ENCODE measurements around the gene FNDC4.
A peak's percentile ranks its signal among the peaks of the same experiment; 100 is the strongest.

The FNDC4 gene

DNA sequence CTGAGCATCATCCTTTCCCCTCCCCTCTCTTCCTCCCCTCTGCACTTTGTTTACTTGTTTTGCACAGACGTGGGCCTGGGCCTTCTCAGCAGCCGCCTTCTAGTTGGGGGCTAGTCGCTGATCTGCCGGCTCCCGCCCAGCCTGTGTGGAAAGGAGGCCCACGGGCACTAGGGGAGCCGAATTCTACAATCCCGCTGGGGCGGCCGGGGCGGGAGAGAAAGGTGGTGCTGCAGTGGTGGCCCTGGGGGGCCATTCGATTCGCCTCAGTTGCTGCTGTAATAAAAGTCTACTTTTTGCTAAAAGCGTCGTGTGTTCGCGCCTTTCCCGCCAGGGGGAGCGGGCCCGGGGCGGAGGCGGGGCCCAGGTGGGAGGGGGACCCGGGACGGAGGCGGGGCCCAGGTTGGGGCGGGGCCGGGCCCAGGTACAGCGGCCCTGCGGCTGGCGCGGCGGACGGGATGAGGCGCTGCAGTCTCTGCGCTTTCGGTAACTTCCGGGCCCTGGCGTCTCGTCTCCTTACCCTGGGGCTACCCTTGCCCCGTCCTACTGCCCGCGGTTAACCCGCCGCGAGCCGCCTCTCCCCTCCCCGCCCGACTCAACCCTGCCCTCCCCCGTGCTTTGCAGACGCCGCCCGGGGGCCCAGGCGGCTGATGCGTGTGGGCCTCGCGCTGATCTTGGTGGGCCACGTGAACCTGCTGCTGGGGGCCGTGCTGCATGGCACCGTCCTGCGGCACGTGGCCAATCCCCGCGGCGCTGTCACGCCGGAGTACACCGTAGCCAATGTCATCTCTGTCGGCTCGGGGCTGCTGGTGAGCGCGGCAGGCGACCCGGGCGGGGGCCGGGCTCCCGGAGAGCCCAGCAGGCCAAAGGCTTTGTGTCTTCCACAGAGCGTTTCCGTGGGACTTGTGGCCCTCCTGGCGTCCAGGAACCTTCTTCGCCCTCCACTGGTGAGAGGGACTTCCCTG lies 52.8 kb downstream of the FNDC4 start, which contains the start of gene KRTCAP3:
KRTCAP3 (plus strand) TSS at position 424 of the 962 bp plus-strand sequence; CDS start at position 456, 32 bp downstream.
- peak; percentile 78 for DNase-seq (ENCODE audit: low read depth, low spot score)
- Histone ChIP-seq H3K4me3 (ENCODE audit: insufficient read length, low read depth) (peak within 1 kb of the TSS; percentile 38), H3K9me3 (ENCODE audit: insufficient read depth, low read length) (no peaks in the 10 kb centered on the region), H3K9ac (ENCODE audit: insufficient read length, low read depth) (peak within 1 kb of the TSS; percentile 58), H3K4me1 (ENCODE audit: insufficient read depth, insufficient read length) (peaks cover 2% of the 10 kb centered on the region), H3K36me3 (ENCODE audit: insufficient read depth, insufficient read length, low read length) (peaks cover 62% of the 10 kb centered on the region), H3K27me3 (ENCODE audit: insufficient read depth, insufficient read length) (no peaks in the 10 kb centered on the region)
- no peak for TF ChIP-seq YY1 (IDR thresholded peaks at IDR 0.05; ENCODE audit: insufficient read depth, insufficient read length)
- no peak for TF ChIP-seq SUZ12 (IDR thresholded peaks at IDR 0.05; ENCODE audit: extremely low read depth, insufficient read depth, insufficient read length)
- no peak for TF ChIP-seq ZNF274 (IDR thresholded peaks at IDR 0.05; ENCODE audit: low read depth, low read length)
